ENCODE results near the gene SYNJ2. TPM values are rescaled to one million over a fixed set of nuclear protein-coding genes. Genes with fewer than 3 reads are reported as not detected.

The SYNJ2 gene
- total RNA-seq, 1 donor: 10.2 TPM

DNA sequence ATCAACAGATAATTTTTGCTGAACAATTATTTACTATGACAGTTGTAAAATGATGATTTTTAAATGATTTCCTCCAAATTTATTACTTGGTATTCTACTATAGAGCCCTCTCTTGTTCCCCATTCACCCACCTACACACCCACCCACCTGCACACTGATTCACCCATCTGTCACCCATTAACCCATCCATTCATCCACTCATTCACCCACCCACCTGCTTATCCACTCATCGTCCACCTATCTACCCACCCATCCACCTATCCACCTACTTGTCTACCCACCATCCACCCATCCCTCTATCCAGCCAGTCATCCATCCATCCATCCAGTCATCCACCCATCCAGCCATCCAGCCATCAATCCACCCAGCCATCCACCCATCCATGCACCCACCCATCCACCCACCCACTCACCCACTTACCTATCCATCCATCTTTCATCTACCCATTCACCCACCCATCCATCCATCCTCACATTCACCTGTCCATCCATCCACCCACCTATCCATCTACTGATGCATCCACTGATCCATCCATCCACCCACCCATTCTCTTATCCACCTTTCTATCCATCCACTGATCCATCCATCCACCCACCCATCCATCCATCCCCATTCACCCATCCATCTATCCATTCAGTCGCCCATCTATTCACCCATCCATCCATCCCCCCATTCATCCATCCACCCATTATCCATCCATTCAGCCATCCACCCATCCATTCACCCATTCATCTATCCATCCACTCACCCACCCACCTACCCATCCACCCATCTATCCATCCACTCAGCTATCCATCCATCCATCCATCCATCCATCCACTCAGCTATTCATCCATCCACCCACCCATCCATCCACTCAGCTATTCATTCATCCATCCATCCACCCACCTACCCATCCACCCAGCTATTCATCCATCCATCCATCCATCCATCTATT is 72.0 kb downstream of the SYNJ2 start:
- DNase-seq (ENCODE audit: low read depth in 2 of 3, low spot score in 2 of 3): no peak

DNA sequence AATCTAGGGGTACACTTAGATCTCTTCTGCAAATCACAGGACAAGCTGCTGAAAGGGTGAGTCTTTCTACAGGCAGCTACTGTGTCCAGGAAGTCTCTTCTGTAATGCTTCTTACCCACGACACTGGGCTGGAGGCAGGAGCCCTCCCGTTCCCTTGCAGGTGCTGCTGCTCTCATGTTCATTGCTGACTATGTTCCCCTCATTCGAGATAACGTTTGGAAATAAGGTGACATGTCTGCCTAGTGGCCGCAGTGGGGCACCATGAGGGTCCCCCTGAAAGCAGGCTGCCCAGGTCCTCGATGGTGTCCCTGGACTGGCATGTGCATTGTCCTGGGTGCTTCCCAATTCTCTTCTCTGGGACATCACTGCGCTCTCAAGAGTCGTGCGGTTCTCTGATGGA is 74.7 kb downstream of the SYNJ2 start:
- DNase-seq (ENCODE audit: low read depth in 2 of 3, low spot score in 2 of 3): no peak

DNA sequence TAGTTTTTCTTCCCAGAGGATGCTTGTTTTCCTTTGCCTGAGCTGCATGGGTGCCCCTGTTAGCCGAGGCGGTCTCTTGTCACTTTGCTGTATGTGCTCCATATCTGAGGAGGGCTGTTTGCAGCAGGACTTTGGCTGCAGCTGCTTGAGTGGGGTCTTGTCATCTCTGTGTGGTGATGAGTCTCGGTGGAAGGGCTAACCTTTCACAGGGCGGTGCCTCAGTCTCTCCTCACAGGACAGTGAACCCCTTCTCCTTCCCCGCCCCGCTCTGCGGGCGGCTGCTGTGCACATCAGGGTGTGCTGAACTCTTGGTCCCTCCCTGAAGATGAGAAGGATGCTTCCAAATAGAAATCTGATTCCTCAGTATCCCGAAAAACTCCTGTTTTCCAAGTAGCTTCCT is 75.1 kb downstream of the SYNJ2 start:
- DNase-seq (ENCODE audit: low read depth in 2 of 3, low spot score in 2 of 3): no peak

DNA sequence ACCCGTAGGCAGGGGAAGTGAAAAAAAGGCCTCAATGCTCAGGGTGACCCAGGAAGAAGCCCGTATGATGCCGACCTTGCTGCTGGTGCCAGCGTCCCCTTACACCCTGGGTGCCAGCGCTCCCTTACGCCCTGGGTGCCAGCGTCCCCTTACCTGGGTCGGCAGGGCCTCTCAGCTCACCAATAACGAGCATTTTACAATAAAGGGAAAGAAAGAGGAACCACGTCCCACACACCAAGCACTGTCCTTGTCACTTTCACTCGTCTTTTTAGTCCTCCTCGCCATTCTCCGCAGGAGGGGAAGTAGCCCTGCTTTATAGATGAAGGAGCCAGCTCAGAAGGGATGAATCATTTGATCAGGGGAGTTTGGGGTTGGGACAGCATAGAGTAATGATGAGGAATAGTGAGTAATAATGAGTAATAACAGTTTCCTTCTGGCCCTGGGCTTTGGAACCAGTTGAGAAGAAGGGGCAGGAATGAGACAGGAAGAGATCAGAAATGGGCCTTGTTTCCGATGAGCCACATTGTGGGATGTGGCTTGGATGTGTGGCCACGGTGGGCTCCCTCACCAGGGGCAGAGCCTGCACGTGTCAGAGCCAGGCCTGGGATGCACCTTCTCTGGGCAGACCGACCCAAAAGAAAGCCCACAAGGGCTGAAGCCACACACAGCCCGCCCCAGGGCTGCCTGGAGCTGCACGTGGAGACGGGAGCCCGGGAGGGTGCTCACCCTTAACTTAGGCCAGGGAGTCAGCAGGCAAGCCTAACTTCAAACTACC is 75.7 kb downstream of the SYNJ2 start:
- no peak for DNase-seq (ENCODE audit: low read depth in 2 of 3, low spot score in 2 of 3)

DNA sequence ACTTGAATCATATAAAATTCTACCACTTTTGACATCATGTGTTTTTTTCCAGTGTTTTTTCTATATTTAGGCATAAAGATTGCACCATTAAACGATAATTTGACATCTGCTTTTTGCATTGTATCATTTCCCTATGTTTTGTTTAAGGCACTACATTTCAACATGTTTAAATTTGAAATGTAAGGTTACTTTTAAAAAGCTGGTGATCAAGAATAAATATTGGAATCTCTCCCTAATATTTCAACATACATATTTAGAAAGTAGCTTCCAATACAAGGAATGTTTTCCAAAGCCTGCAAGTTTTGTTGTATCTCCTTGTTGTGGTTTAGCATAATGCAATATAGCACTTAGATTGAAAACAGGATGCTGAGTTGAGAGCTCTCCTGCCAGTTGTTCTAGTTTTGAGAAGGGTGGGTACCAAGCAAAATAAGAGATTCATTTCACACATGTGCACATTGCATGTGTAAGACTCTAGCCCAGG is 76.5 kb downstream of the SYNJ2 start:
- no peak for DNase-seq (ENCODE audit: low read depth in 2 of 3, low spot score in 2 of 3)

DNA sequence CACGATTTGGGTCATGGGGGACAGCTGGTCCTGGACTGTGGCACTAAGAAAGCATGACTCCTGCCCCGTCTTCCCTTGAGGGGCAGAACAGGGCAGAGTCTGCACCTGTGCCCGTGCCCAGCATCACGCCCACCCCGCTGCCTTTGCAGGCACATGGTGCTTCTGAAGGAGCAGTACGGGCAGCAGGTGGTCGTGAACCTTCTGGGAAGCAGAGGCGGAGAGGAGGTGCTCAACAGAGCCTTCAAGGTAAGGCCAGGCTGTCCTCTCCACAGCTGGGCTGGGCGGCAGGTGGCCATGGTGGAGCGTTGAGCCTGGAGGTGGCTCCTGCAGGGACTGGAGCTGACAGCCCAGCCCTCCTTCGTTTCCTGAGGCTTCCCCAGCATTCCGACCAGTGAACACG is 77.4 kb downstream of the SYNJ2 start:
- no peak for DNase-seq (ENCODE audit: low read depth in 2 of 3, low spot score in 2 of 3)

DNA sequence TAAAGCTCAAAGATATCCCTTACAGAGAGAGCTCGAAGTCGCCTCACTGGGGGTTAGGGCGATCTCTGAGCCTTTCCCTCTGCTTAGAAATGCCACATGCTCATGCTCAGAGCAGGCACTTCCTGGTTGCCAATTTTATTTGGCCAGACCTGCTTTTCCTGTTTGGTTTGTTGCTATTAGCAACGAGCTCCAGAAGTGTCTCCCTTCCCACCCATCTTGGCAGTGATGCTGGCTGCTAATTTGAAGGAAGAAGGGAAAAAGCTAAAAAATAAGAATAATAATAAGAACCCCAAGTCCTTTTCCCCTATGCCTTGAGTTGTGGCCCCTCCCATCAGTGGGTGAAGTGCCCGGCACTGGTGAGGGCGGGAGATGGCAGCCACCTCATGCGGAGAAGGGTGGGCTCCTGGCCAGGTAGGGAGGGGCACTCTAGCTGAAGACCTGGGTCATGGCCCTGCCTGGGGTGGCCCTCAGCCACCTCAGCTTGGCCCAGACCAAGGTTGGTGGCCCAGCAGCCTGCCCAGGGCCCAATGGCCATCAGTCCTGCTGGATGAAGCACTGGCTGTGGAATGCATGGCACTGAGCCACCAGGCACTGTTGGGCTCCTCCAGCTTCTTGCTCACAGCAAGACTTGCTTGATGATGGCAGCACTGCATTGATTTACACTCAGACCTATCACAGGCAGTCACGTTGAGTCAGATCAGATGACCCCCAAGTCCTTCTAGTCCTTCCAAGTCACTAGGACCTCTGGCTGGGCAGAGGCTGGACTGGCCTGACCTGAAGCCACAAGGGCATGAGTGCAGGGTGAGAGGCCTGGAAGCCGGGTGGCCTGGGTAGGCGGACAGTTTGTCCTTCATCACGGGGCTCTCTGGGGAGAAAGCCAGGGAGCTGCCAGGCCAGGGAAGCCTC is 79.0 kb downstream of the SYNJ2 start:
- peak in 1 of 3 donors; percentile 70 for DNase-seq (ENCODE audit: low read depth in 2 of 3, low spot score in 2 of 3)

DNA sequence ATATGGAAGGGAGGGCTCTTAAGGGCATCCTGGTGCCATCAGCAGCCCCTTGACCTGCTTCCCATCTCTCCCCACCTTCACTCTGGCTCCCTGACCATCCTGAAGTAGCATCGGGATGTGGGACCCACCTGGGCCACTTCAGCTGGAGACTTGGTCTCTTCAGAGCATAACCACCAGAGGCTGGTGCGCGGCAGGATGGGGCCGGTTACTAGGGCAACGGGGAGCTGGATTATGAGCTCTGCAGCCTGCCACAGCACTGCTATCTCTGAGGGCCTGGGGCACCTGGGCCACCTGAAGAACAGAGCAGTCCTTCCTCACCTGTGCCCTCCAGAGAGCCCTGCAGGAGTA is 79.7 kb downstream of the SYNJ2 start:
- no peak for DNase-seq (ENCODE audit: low read depth in 2 of 3, low spot score in 2 of 3)

DNA sequence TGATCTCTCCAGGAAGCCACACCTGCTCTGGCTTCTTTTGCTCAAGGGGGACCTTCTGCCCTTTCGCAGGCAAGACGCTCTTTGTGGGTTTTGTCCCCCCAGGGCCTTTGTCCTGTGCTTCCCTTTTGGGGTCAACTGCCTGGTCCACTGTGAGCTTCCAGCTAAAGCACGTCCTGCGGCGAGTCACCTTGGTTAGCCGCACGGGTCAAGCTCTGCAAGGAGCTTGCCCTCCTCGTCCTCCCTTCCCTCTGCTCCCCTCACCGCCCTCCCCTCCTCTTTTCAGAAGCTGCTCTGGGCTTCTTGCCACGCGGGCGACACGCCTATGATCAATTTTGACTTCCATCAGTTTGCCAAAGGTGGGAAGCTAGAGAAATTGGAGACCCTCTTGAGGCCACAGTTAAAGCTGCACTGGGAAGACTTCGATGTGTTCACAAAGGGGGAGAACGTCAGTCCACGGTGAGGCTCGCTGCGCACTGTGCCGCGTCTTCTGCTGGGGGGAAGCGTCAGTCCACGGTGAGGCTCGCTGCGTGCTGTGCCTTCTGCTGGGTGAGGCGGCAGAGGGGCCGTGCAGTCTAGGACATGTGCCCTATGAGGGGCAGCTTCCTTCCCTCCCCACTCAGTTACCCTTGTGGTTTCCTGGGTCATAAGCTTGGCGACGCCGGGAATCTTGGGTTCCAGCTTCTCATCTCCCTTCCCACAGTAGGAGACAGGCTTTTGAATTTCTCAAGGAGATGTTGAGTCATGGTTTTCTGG is 80.2 kb downstream of the SYNJ2 start:
- no peak for DNase-seq (ENCODE audit: low read depth in 2 of 3, low spot score in 2 of 3)

DNA sequence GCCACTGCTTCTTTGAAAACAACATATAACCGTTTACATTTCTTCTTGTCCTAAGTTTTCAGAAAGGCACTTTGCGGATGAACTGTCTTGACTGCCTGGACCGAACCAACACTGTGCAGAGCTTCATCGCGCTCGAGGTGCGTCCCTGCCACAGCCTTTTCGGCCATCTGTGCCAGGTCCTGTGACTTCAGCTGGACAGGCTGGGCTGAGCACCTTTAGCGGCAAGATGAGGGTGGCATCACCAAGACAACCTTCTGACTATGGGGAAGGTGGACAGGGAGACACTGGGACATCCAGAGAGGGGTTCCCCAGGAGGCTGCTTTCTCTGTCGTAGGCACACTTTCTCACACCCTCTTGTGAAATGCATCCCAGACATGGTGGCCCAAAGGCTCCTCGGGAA is 82.1 kb downstream of the SYNJ2 start:
- DNase-seq (ENCODE audit: low read depth in 2 of 3, low spot score in 2 of 3): no peak

DNA sequence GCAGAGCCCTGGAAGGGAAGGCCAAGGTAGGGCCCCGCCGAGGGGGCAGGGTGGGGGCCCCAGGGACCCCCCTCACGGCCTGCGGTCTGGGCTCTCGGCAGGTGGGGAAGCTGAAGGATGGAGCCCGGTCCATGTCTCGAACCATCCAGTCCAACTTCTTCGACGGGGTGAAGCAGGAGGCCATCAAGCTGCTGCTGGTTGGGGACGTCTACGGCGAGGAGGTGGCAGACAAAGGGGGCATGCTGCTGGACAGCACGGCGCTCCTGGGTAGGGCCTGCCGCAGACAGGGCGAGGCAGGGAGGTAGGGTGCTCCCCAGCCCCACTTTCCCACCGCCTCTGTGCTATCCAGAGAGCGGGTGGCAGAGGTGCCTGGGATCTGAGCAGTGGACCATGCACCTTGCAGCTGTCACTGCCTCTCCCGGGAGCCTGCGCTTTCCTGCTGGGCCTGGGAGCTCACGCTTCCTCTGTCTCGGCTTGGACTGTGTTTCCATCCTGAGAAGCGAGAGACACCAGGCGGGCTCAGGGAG is 83.1 kb downstream of the SYNJ2 start:
- DNase-seq (ENCODE audit: low read depth in 2 of 3, low spot score in 2 of 3): no peak

DNA sequence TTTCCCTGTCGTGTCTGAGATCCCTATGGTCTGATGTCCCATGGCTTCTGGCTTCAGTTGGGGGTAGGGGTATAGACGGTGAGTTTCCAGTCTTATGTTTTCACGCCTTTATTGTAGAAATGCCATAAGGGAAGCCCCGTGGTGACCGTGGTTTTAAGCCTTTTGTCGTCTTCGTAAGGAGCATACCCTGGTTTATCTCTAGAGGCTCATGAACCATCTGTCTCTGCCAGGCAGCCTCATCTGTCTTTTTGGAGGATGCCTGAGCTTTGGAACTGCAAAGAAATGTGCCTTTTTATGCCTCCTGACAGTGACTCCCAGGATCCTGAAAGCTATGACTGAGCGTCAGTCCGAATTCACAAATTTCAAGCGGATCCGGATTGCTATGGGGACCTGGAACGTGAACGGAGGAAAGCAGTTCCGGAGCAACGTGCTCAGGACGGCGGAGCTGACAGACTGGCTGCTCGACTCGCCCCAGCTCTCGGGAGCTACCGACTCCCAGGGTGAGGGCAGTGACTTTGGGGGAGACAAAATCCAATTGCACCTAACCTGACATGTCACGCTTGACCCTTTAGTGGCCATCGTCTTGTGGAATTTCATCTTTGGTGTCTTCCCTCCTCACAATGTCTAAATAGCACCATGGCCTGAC is 84.6 kb downstream of the SYNJ2 start:
- no peak for DNase-seq (ENCODE audit: low read depth in 2 of 3, low spot score in 2 of 3)

DNA sequence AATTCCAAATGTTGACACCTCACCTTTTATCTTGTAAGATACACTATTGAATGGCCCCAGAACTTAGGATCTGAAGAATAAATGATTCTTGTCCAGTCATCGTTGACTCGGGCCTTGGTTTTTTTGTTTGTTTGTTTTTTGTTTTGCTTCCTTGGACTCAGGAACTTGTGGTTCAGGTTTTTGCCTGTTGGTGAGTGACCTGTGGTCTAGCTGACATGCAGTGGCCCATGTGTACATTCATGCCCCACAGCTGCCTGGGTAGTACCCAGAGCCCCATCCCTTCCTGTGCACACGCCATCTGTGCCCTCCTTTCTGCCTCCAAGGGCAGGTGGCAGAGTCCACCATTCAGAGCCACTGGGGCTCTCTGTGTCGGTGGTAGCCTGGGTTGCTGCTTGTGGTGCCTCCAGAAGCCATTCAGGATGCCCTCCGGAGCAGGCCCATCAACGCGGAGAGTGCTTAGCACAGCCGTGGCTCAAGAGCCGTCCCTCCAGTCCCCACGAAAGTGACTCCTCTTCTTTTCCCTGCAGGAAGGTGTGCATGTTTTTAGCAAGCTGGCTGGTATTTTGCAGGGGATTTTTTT is 85.9 kb downstream of the SYNJ2 start:
- DNase-seq (ENCODE audit: low read depth in 2 of 3, low spot score in 2 of 3): no peak

DNA sequence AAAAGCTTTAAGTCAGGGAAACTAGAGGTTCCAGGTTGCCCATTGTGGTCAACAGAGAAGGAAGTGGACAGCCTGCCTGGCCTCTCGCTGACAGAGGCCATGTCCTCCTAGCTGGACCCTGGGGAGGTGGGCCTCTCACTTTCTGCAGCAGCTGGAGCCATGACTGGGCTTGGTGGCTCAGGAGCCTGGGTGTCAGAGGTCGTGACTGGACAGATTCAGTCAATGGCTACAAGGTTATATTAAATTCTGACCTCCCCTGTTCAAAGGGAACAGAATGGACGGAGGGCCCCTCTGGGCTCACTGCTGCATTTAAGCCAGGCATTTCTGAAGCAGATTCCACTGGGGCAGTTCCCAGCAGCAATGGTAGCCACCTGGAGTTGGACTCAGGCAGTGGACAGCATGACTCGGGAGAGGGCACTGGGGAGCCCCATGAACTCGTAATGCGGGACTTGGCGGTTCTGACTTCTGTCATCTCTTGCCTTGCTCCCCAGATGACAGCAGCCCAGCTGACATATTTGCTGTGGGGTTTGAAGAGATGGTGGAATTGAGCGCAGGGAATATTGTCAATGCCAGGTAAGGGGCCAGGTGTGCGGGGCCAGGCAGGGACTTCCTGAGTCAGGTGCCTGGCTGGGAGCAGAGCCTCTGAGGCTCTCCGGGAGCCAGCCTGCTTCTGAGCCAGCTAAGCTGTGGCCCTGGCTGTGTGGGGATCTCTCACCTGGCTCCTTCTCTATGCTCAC is 86.7 kb downstream of the SYNJ2 start:
- DNase-seq (ENCODE audit: low read depth in 2 of 3, low spot score in 2 of 3): no peak

DNA sequence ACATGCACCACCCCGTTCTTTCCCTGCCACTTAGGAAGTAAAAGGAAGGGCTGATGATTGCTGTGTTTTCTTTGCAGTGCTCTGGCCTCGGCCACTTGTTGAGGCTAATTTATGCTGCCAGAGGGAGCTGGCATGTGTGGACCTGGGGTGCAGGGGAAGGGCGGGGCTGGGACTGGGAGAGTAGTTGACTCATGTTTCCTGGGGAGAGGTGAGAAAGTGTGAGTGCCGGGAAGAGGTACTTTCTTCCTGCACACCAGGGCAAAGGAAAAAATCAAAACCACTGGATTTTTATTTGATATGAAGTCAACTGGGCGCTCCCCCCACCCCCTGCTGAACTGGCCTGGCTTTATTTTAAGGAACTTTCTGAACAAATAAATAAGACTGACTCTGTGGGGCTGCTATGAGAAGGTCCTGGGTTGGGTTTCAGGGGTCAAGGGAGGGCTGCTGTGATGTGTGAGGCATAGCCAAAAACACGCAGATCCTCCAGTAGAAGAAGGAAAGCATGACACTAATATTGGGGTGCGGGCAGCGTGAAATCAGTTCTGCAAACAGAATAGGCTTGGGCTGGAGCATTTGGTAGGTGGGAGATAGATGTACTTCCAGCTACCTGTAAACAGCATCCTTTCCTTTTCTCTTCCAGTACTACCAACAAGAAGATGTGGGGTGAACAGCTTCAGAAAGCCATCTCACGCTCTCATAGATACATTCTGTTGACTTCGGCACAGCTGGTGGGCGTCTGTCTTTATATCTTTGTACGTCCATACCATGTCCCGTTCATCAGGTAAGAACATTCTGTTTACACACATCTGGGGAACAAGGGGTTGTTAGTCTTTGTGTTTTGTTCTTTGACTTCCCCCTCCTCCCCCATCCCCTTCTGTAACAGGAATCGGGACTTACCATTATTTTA is 87.5 kb downstream of the SYNJ2 start:
- DNase-seq (ENCODE audit: low read depth in 2 of 3, low spot score in 2 of 3): no peak

DNA sequence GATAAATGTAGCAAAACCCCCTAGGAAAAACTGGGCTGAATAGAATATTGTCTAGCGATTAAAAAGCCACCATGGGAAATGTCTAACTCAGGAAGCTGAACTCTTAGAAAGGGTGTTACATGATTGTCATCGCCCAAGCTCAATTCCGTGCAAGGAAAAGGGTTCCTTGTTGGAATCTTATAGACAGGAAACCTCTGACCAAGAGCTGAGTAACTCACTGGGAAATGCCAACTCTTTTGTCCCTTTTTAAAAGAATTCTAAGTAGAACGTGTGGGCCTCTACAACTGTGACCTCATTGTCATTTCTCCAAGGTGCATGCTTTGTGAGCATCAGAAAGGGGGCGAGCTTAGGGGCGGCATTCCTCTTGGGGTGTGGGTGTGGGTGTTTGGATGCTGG is 88.1 kb downstream of the SYNJ2 start:
- DNase-seq (ENCODE audit: low read depth in 2 of 3, low spot score in 2 of 3): no peak

DNA sequence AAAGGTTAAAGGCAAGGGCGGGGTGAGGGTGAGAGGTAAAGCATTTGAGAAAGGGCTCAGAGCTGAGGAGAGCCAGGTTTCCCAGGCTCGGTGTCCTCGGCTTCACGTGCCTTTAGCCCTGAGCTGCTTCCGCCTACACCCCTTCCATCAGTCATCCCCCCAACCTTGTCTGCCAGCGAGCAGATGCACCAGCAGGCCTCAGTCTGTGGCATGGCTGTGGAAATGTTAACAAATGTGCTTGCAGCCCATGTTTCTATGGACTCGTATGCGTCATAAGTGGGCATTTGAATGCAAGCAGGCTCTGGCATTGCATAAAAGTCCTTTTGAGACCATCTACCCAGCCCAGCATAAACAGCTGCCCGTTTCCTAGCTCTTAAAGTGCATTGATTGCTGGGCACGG is 88.8 kb downstream of the SYNJ2 start:
- DNase-seq (ENCODE audit: low read depth in 2 of 3, low spot score in 2 of 3): no peak
